Activated T-cell treated with anti-CD3 and anti-CD28 coated beads, Interleukin-2, amount 50 U/mL, for 4 hours (primary cell): ENCODE data around the gene RBP4. TPM values are rescaled to one million over a fixed set of nuclear protein-coding genes. Genes with fewer than 3 reads are reported as not detected.

Experiments used
- total RNA-seq, 3 donors: library from RNA; stranded (reverse); gene quantifications; one replicate each; pipeline ENCODE4 v1.2.1, GENCODE V29; 2021

The RBP4 gene
- total RNA-seq, 3 donors from 2014 or later, result 0.98 to 1.5 (median 1.4) TPM

Other genes starting within 250 kb of the RBP4 start
- 10 to 100 TPM; 39.2 to 65.4 (median 42.6) TPM for gene MYOF, start 118.9 kb downstream of the RBP4 start, total RNA-seq
- 1 to 10 TPM; 6.0 to 8.2 (median 8.0) TPM for gene CEP55, start 104.6 kb downstream of the RBP4 start, total RNA-seq
- not detected for gene FFAR4, start 34.6 kb downstream of the RBP4 start, total RNA-seq
- not detected for gene PDE6C, start 11.3 kb upstream of the RBP4 start, total RNA-seq
- gene FRA10AC1, start 101.4 kb upstream of the RBP4 start, total RNA-seq, result 10 to 100 TPM; 10.1 to 11.1 (median 10.1) TPM
- not detected for gene LGI1, start 156.7 kb upstream of the RBP4 start, total RNA-seq